ENCODE measurements around the gene CATSPERD.
"Not testable (repeated sequence)": the region's sequence is repeated elsewhere in the genome, so short reads cannot be mapped to it uniquely, and the experiment has no call there.

CATSPERD gene

DNA sequence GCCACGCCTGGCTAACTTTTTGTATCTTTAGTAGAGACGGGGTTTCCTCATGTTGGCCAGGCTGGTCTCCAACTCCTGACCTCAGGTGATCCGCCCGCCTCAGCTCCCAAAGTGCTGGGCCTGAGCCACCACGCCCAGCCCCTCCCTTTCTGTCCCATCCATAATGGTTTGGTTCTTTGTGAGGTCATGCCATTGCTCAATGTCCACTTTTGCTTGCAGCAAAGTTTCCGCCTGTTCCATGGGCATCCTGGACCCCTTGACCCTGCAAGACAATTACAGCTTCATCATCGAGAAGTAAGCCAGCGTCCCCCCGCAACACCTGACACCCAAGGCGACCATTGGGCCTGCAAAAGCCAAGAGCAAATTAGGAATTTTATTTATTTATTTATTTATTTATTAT is 47.5 kb downstream of the CATSPERD start:
- TF ChIP-seq ZNF274 (IDR thresholded peaks at IDR 0.05; ENCODE audit: low read depth, low read length), result no peak
- no peak overlapping the region for H3K4me3 ChIP-seq (ENCODE audit: low read length)

GRCh38 chr19:5772416-5772815 is 52.0 kb downstream of the CATSPERD start:
- no peak overlapping the region for H3K4me3 ChIP-seq (ENCODE audit: low read length)
- TF ChIP-seq ZNF274 (IDR thresholded peaks at IDR 0.05; ENCODE audit: low read depth, low read length), result no peak

GRCh38 chr19:5773276-5773675 is 52.8 kb downstream of the CATSPERD start:
- no peak overlapping the region for H3K4me3 ChIP-seq (ENCODE audit: low read length)
- no peak for TF ChIP-seq ZNF274 (IDR thresholded peaks at IDR 0.05; ENCODE audit: low read depth, low read length)

- TF ChIP-seq ZNF274 (IDR thresholded peaks at IDR 0.05; ENCODE audit: low read depth, low read length), result no peak
- no peak overlapping the region for H3K4me3 ChIP-seq (ENCODE audit: low read length)
Observed at GRCh38 chr19:5774921-5775320, 54.5 kb downstream of the CATSPERD start.

- TF ChIP-seq ZNF274 (IDR thresholded peaks at IDR 0.05; ENCODE audit: low read depth, low read length), result no peak
Observed at GRCh38 chr19:5775668-5776309, 55.4 kb downstream of the CATSPERD start.

DNA sequence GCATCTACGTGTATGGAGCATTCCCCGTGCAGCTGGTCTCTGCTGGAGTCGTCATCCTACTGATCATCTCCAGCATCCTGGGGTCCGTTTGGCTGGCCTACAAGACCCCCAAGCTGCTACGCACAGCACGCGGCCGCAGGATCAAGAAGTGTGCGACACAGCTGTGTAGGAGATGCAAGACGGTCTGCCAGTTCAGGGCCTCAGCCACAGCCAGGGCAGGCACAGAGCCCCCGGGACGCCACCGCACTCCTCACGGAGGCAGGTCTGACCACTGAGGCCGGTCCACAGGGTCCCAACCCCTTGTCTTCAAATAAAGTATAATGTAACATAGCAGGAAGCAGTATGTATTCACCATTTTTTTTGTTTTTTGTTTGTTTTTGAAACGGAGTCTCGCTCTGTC is 58.0 kb downstream of the CATSPERD start:
- H3K4me3 ChIP-seq (ENCODE audit: low read length), result no peak overlapping the region
- no peak for TF ChIP-seq ZNF274 (IDR thresholded peaks at IDR 0.05; ENCODE audit: low read depth, low read length)

More at GRCh38 chr19:5775668-5776309, 55.4 kb downstream of the CATSPERD start:
- H3K4me3 ChIP-seq (ENCODE audit: low read length), result no peak overlapping the region

DNA sequence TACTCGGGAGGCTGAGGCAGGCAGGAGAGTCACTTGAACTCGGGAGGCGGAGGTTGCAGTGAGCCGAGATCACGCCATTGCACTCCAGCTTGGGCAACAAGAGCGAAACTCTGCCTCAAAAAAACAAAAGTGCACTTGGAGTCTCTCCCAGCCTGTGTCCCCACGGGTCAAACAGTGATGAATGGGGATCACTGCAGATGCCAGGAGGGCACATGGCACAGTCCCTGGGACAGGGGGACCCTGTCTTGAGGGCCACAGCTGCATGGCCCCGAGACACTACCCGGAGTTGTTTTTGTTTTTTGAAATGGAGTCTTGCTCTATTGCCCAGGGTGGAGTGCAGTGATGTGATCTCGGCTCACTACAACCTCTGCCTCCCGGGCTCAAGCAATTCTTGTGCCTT is 60.5 kb downstream of the CATSPERD start:
- H3K4me3 ChIP-seq (ENCODE audit: low read length), result not testable (repeated sequence)

DNA sequence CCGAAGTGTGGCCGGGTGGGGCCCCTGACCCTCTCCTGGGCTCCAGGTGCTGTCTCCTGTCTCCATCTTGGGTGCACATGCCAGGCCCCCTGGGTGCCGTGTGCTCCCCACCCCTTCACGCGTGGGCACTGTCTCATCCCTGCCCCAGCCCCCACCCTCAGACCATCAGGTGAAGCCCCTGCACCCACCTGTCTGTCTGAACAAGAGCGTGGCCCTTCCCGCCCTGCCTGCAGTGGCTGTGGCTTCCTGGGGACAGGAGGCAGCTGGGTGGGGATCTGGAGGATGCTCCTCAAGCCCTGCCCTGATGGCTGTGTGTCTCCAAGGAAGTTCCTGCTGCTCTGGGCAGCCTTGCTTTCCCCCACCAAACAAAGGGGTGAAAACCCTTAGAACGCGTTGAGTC is 61.9 kb downstream of the CATSPERD start:
- no peak for TF ChIP-seq ZNF274 (IDR thresholded peaks at IDR 0.05; ENCODE audit: low read depth, low read length)

GRCh38 chr19:5782945-5783919 is 62.8 kb downstream of the CATSPERD start:
- TF ChIP-seq ZNF274 (IDR thresholded peaks at IDR 0.05; ENCODE audit: low read depth, low read length), result no peak
- no peak overlapping the region for H3K4me3 ChIP-seq (ENCODE audit: low read length)

More for the DNA sequence above, 61.9 kb downstream of the CATSPERD start:
- H3K4me3 ChIP-seq (ENCODE audit: low read length), result no peak overlapping the region

DNA sequence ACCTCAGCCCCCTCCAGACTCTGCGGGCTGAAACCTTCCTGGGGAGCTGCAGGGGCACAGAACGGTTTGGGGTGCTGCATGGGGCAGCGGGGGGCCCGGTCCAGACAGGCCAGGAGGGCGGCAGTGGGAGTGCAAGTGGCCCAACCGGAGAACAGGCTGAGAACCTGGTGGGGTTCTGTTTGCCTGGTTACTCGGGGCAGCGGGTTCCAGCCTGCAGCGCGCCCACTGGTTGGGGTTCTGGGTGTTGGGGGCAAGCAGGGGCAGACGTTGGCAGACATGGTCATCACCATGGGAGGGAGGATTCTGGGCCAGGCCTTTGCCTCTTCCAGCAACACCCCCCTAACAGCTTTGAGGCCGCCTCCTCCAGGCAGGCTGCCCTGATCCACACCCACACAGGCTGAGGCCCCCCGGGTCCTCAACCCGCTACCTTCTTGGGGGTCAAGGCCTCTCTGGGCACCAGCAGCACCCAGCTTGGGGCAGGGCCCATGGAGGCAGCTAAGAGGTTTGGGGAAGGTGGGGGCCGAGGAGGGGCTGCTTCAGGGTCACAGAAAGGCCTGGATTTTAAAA is 64.2 kb downstream of the CATSPERD start, which contains the start of gene PRR22:
Gene PRR22 (minus strand): TSS at position 166 of the 567 bp plus-strand sequence. CDS start 86 bp downstream, at position 80.
- H3K4me3 ChIP-seq (ENCODE audit: low read length), result no peak within 1 kb of the TSS
- TF ChIP-seq ZNF274 (IDR thresholded peaks at IDR 0.05; ENCODE audit: low read depth, low read length), result no peak

DNA sequence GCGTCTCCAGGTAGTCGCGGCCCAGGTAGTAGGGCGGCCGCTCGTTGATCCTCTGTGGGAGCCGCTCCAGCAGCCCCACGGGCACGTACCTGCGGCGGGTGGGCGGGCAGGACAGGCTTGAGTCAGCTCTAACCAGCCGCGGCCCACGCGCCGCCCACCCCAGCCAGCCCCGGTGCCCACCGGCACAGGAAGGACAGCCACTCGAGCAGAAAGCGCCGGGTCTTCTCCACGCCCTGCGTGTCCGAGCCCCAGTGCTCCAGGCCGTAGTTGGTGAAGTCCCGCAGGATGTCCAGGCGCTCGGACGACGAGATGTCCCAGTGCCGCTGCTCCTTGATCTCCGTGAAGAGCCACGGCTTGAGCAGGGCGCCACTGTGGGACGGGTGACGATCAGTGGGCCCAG is 65.0 kb downstream of the CATSPERD start:
- no peak overlapping the region for H3K4me3 ChIP-seq (ENCODE audit: low read length)
- TF ChIP-seq ZNF274 (IDR thresholded peaks at IDR 0.05; ENCODE audit: low read depth, low read length), result no peak

GRCh38 chr19:5786593-5787408 is 66.4 kb downstream of the CATSPERD start:
- TF ChIP-seq ZNF274 (IDR thresholded peaks at IDR 0.05; ENCODE audit: low read depth, low read length), result no peak
- no peak overlapping the region for H3K4me3 ChIP-seq (ENCODE audit: low read length)

GRCh38 chr19:5787409-5788182 is 67.2 kb downstream of the CATSPERD start:
- no peak for TF ChIP-seq ZNF274 (IDR thresholded peaks at IDR 0.05; ENCODE audit: low read depth, low read length)
- no peak overlapping the region for H3K4me3 ChIP-seq (ENCODE audit: low read length)
